ENCODE data around the gene PSMA1.

- no peak for TF ChIP-seq CTCF (conservative IDR thresholded peaks at IDR 0.05; ENCODE audit: low read depth, low read length)
- no peak for TF ChIP-seq EZH2phosphoT487 (IDR thresholded peaks at IDR 0.05; ENCODE audit: borderline replicate concordance, low read length)
- TF ChIP-seq EZH2 (IDR thresholded peaks at IDR 0.05; ENCODE audit: low read length, unreplicated experiment) = no peak
Measured at GRCh38 chr11:14543260-14543659, 23.1 kb upstream of the PSMA1 start.

All from PC-3 (cell line).